GM19193 (cell line): ENCODE data around the gene ARFIP2.

ENCODE experiments used
- POLR2A ChIP-seq: IDR thresholded peaks from 4 replicates; pipeline ENCODE4 v1.6.1; 2011; ENCODE audit not compliant: insufficient read depth, insufficient read length; ENCODE audit errors: extremely low read depth

Gene ARFIP2

GRCh38 chr11:6437993-6438392, 43.1 kb downstream of the ARFIP2 start:
- TF ChIP-seq POLR2A = no peak

DNA sequence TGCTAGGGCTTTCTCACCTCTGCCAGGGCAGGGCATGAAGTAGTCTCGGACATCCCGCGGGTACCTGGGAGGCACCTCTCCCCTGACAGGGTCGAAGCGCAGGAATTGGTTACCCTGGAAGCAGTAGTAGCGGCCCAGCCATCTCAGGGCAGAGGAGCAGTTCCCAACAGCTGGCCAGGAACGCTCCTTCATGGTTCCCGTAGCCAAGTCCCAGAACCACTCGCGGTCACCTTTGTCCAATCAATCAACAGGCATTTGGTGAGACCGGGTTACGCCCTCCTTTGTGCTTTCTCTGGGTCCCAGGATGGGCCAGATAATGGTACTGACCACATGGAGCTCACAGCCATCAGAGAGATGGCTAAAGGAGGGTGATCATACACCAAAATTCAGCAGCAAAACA, 43.7 kb downstream of the ARFIP2 start:
- TF ChIP-seq POLR2A = no peak

DNA sequence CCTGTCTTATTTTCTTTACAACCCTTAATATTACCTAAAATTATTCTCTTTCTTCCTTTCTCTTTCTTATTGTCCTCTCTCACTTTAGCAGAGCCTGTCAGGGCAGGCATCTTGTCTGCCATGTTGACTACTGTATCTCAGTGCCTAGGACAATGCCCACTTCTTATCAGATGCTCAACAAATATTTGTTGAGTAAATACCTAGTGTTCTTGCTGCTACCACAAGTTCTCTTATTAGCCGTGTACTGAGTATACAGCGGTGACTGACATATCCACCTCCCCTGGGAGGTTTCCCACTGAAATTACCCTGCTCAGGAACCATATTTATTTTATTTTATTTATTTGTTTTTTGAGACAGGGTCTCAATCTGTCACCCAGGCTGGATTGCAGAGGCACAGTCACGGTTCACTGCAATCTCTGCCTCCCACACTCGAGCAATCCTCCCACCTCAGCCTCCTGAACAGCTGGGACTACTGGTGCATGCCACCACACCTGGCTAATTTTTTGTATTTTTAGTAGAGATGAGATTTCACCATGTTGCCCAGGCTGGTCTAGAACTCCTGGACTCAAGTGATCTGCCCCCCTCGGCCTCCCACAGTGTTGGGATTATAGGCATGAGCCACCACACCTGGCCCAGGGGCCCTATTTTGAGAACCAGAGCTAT, 47.0 kb downstream of the ARFIP2 start:
- TF ChIP-seq POLR2A = no peak

GRCh38 chr11:6431861-6432260, 49.3 kb downstream of the ARFIP2 start:
- TF ChIP-seq POLR2A = no peak

- no peak for TF ChIP-seq POLR2A
Observed at GRCh38 chr11:6427516-6427915, 53.6 kb downstream of the ARFIP2 start.
